ENCODE results near the gene TUT1.

Gene TUT1

GRCh38 chr11:62540804-62541701, 50.3 kb downstream of the TUT1 start:
- DNase-seq, result peak; percentile 57 to 68

GRCh38 chr11:62539238-62539925, 51.9 kb downstream of the TUT1 start:
- DNase-seq, result peak; percentile 66 to 75

GRCh38 chr11:62538470-62539237, 52.7 kb downstream of the TUT1 start:
- no peak for DNase-seq

- DNase-seq, result no peak
These were observed 54.9 kb downstream of the TUT1 start for GRCh38 chr11:62536301-62536957.

DNA sequence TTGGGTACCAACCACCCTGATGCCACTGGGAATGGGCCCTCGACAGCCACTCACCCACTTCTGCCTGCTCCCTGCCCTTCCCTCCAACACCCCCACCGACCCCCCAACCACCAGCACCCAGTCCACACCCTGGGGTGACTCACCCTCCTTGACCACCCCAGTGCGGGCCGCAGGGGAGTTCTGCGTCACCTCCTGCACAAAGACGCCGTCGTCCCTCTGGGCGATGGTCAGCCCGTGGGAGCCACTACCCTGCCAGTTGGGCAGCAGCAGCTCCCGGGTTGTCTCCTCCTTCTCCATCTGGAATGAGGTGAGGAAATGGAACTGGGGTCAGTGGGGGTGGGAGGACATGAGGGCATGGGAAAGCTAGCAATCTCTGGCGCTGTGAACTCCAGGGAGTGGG, 55.5 kb downstream of the TUT1 start:
- no peak for DNase-seq

DNA sequence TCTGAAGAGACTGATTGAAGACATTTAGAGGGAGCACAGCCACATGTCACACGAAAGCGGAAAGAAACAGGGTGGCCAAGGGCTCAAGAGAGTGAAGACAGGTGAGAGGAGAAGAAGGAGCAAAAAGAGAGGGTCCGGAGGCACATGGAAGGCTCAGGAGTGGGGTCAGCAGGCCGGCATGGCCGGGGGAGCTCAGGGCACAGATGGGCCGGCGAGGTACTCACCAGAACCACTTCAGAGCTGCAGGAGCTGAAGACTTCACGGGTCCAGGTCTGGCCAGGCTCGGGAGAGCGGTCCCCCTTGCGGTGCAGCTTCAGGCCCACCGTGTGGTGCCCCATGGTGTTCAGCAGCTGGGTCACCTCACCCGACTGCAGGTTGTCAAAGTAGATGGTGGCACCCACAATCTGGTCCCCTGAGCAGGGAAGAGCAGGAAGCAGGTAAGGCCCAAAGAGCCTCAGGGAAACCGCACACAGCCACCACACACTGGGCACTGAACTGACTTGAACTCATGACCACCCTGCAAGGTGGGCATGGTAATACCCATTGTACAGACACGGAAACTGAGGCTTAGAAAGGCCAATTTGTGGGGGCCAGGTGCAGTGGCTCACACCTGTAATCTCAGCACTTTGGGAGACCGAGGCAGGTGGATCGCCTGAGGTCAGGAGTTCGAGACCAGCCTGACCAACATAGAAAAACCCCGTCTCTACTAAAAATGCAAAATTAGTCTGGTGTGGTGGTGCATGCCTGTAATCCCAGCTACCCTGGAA, 56.4 kb downstream of the TUT1 start:
- no peak for DNase-seq

DNA sequence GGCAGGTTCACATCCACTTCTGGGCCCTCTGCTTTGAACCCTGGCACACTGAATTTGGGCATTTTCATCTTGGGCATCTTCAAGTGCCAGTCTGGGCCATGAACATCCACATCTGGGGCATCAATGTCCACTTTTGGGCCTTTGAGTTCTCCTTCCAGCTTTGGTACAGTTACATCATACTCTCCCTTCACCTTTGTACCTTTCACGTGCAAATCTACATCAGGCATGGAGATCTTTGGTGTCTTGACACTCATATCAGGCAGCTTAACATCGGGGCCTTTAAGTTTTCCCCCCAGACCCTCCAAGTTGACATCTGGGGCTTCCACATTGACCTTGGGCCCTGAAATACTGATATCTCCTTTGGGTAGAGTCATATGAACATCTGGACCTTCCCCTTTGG, 59.2 kb downstream of the TUT1 start:
- no peak for DNase-seq

All from activated CD4-positive, alpha-beta T cell treated with anti-CD3 and anti-CD28 coated beads, Interleukin-2, amount 50 U/mL, for 48 hours (primary cell).